ENCODE data around the gene TM4SF1.
A peak's percentile ranks its signal among the peaks of the same experiment; 100 is the strongest.

TM4SF1 gene

GRCh38 chr3:149377408-149378364, at the start of gene TM4SF1:
TSS of gene TM4SF1 (minus strand) at chr3:149377649. CDS start at chr3:149377547, 102 bp downstream.
- no peaks in the 10 kb centered on the region for H3K9me3 ChIP-seq
- peak within 1 kb of the TSS; percentile 51 to 59 for H3K4me3 ChIP-seq
- H3K4me1 ChIP-seq, result peaks cover 0 to 66% (median 21%) of the 10 kb centered on the region in 4 donors
- DNase-seq, result peak; percentile 69 to 81
- H3K27me3 ChIP-seq, result no peaks in the 10 kb centered on the region
- intact Hi-C loops (cut with DNase I; ENCODE audit: low total_unique reads), result no loop called here
- H3K36me3 ChIP-seq, result peaks cover 6 to 16% (median 12%) of the 10 kb centered on the region in 3 donors
- H3K27ac ChIP-seq, result peak within 1 kb of the TSS; percentile 71 to 75
- TF ChIP-seq CTCF (IDR thresholded peaks at IDR 0.05), result no peak

GRCh38 chr3:149426325-149426724, 48.9 kb upstream of the TM4SF1 start:
- no peaks in the 10 kb centered on the region for H3K9me3 ChIP-seq
- H3K27ac ChIP-seq, result no peak overlapping the region

GRCh38 chr3:149424918-149425317, 47.5 kb upstream of the TM4SF1 start:
- no peak for TF ChIP-seq CTCF (IDR thresholded peaks at IDR 0.05)
- Histone ChIP-seq H3K27me3 (no peaks in the 10 kb centered on the region), H3K36me3 (no peaks in the 10 kb centered on the region), H3K4me1 (peaks cover 0 to 6% (median 0%) of the 10 kb centered on the region in 4 donors), H3K27ac (no peak overlapping the region), H3K4me3 (no peak overlapping the region), H3K9me3 (no peaks in the 10 kb centered on the region)
- no peak for DNase-seq
- intact Hi-C loops (cut with DNase I; ENCODE audit: low total_unique reads), result no loop called here

More at GRCh38 chr3:149426325-149426724, 48.9 kb upstream of the TM4SF1 start:
- no peak for TF ChIP-seq CTCF (IDR thresholded peaks at IDR 0.05)
- Histone ChIP-seq H3K4me3 (no peak overlapping the region), H3K4me1 (peaks cover 0 to 6% (median 0%) of the 10 kb centered on the region in 4 donors), H3K36me3 (no peaks in the 10 kb centered on the region), H3K27me3 (no peaks in the 10 kb centered on the region)
- no peak for DNase-seq
- intact Hi-C loops (cut with DNase I; ENCODE audit: low total_unique reads), result no loop called here

- Histone ChIP-seq H3K4me3 (no peak overlapping the region), H3K9me3 (no peaks in the 10 kb centered on the region), H3K36me3 (no peaks in the 10 kb centered on the region), H3K27ac (no peak overlapping the region), H3K27me3 (no peaks in the 10 kb centered on the region), H3K4me1 (peaks cover 0 to 18% (median 0%) of the 10 kb centered on the region in 4 donors)
- no peak for DNase-seq
- TF ChIP-seq CTCF (IDR thresholded peaks at IDR 0.05), result no peak
- intact Hi-C loops (cut with DNase I; ENCODE audit: low total_unique reads), result no loop called here
These were observed 44.3 kb upstream of the TM4SF1 start for GRCh38 chr3:149421764-149422163.

- no peaks in the 10 kb centered on the region for H3K9me3 ChIP-seq
These were observed 42.4 kb upstream of the TM4SF1 start for GRCh38 chr3:149419816-149420215.

More at GRCh38 chr3:149419816-149420215, 42.4 kb upstream of the TM4SF1 start:
- DNase-seq, result no peak
- no peak overlapping the region for H3K27ac ChIP-seq
- H3K36me3 ChIP-seq, result no peaks in the 10 kb centered on the region
- TF ChIP-seq CTCF (IDR thresholded peaks at IDR 0.05), result no peak
- no peak overlapping the region for H3K4me3 ChIP-seq
- intact Hi-C loops (cut with DNase I; ENCODE audit: low total_unique reads), result no loop called here
- H3K4me1 ChIP-seq, result peaks cover 0 to 20% (median under 1%) of the 10 kb centered on the region in 4 donors
- no peaks in the 10 kb centered on the region for H3K27me3 ChIP-seq

All from tibial artery (tissue), 4 donors.